ENCODE results near the gene TNF.

DNA sequence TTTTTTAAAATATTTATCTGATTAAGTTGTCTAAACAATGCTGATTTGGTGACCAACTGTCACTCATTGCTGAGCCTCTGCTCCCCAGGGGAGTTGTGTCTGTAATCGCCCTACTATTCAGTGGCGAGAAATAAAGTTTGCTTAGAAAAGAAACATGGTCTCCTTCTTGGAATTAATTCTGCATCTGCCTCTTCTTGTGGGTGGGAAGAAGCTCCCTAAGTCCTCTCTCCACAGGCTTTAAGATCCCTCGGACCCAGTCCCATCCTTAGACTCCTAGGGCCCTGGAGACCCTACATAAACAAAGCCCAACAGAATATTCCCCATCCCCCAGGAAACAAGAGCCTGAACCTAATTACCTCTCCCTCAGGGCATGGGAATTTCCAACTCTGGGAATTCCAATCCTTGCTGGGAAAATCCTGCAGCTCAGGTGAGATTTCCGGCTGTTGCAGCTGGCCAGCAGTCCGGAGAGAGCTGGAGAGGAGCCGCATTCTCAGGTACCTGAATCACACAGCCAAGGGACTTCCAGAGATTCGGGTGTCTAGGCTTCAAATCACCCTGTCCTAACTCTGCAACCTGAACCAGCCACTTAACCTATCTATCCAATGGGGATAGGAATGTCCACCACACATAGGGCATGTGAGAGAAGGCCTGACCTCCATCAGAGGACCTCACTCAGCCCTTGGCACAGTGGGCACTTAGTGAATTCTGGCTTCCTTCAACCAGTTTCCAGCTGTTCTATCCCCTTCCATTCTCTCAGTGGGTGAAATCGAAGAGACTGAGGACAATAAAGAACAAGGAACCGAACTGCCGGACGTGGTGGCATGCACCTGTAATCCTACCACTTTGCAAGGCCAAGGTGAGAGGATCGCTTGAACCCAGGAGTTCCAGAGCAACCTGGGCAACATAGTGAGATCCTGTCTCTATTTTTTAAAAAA lies 3.1 kb downstream of the TNF start:
- TF ChIP-seq POLR2A (IDR thresholded peaks at IDR 0.05; ENCODE audit: low read depth, low read length), result peak; percentile 62; the same call in 1 of the 2 replicates
- TF ChIP-seq POLR2AphosphoS5 (IDR thresholded peaks at IDR 0.05; ENCODE audit: low read depth, low read length), result peak; percentile 72; the same call in 1 of the 2 replicates
- no peak for TF ChIP-seq SPI1 (IDR thresholded peaks at IDR 0.05; ENCODE audit: low read depth, low read length)
